ENCODE data around the gene TRPM6.

Gene TRPM6

GRCh38 chr9:74696520-74696919 lies 191.2 kb downstream of the TRPM6 start:
- no peak for DNase-seq

DNA sequence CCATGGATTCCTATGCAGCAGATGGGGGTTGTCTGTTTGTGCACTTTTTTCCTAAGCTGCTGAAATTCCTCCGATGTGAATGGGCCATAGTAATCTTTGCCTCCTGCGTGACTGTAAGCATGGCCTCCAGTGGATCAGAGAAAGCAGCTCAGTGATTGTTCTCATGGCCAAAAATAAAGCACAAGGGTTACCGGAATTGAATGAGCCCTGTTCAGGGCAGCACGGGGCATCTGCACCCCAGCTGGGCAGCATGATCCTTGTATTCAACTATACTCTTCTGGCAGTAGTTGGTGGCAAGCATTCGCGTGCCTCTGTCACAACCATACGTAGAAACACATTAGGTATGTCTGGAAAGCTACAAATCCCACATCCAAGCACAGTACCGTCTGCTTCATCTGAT lies 196.7 kb downstream of the TRPM6 start:
- no peak for DNase-seq

- no peak for DNase-seq
Measured at GRCh38 chr9:74683322-74683721, 204.4 kb downstream of the TRPM6 start.

GRCh38 chr9:74681906-74682305 lies 205.8 kb downstream of the TRPM6 start:
- DNase-seq = no peak

DNA sequence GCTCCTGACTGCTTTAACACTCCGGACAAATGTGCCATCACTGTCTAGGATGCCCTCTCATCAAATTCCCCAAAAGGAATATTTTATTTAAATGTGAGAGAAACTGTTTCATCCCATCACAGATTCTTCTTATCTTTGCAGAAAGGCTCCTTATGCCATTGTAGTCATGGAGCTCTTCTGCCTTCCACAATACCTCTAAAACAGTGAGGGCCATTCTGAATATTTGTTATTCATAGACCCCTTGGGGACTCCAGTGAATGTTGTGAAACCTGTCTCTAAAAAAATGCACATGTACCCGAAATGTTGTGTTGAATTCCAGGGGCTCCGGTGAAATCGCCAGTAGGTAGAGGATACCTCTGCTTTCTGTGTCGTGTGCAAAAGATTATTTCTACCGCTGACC lies 213.6 kb downstream of the TRPM6 start:
- DNase-seq = no peak
